Spinal cord (tissue), 10 donors: ENCODE data around the gene RNF8. TPM values are rescaled to one million over a fixed set of nuclear protein-coding genes. Genes with fewer than 3 reads are reported as not detected.
"Not testable (repeated sequence)": the region's sequence is repeated elsewhere in the genome, so short reads cannot be mapped to it uniquely, and the experiment has no call there.

Experiments
- DNase-seq, 6 donors: peaks; one replicate each; pipeline versions ENCODE4 v3.0.0 to v3.0.0-alpha.2; 2013 to 2015; ENCODE audit warnings: low spot score in 6 of 6, low read depth in 4 of 6
- H3K27ac ChIP-seq: one replicate; pipeline ENCODE4 v1.5.1; 2013; ENCODE audit warnings: low read depth, low read length, control low read depth
- H3K27me3 ChIP-seq: one replicate; pipeline ENCODE4 v1.6.1; 2013; ENCODE audit warnings: low read length; ENCODE audit not compliant: control insufficient read depth, insufficient read depth
- H3K36me3 ChIP-seq: one replicate; pipeline ENCODE4 v1.6.1; 2013; ENCODE audit warnings: low read length; ENCODE audit not compliant: control insufficient read depth, insufficient read depth
- H3K4me1 ChIP-seq: one replicate; pipeline ENCODE4 v1.6.1; 2013; ENCODE audit warnings: low read length; ENCODE audit not compliant: control insufficient read depth, insufficient read depth
- H3K4me3 ChIP-seq: one replicate; pipeline ENCODE4 v1.5.1; 2013; ENCODE audit warnings: low read depth, low read length, control low read depth
- H3K9me3 ChIP-seq: one replicate; pipeline ENCODE4 v1.6.1; 2013; ENCODE audit warnings: low read length; ENCODE audit not compliant: control insufficient read depth, insufficient read depth
- WGBS: methylation state at CpG from one replicate; pipeline ENCODE4 v1.1.5; 2013; ENCODE audit warnings: missing lambda C conversion rate; ENCODE audit not compliant: insufficient coverage; 5-methylcytosine and 5-hydroxymethylcytosine counted together
- polyA plus RNA-seq, 2 donors: library from polyadenylated mRNA; unstranded; fragments of 120-200 nt; gene quantifications; one replicate each; pipeline ENCODE4 v1.2.1, GENCODE V29; 2013; ENCODE audit not compliant: insufficient read length in 2 of 2
- total RNA-seq, 2 donors: library from RNA; depleted of rRNA in 1 of 2; stranded (reverse); fragments of 120-200 nt in 1 of 2; fragments of >200 nt in 1 of 2; gene quantifications; one replicate each; pipeline versions ENCODE4 v1.2.3 to v1.2.4, GENCODE V29; 2013 to 2014
- donor health status: healthy.

The RNF8 gene
- total and polyA plus RNA-seq, 4 donors, result 22.8 to 31.0 (median 27.2) TPM

- H3K27me3 ChIP-seq, result no peaks in the 10 kb centered on the region
- no peak for DNase-seq
- peaks cover 22% of the 10 kb centered on the region for H3K36me3 ChIP-seq
- H3K9me3 ChIP-seq, result no peaks in the 10 kb centered on the region
- H3K4me3 ChIP-seq, result no peak overlapping the region
- no peak overlapping the region for H3K27ac ChIP-seq
- peaks cover 22% of the 10 kb centered on the region for H3K4me1 ChIP-seq
Observed at GRCh38 chr6:37321101-37321500, 32.7 kb upstream of the RNF8 start.

GRCh38 chr6:37321516-37322415 lies 32.0 kb upstream of the RNF8 start:
- Histone ChIP-seq H3K4me3 (no peak overlapping the region), H3K9me3 (no peaks in the 10 kb centered on the region), H3K4me1 (peaks cover 15% of the 10 kb centered on the region), H3K27ac (no peak overlapping the region), H3K27me3 (no peaks in the 10 kb centered on the region), H3K36me3 (peaks cover 15% of the 10 kb centered on the region)
- 75% methylated on average over 6 of the region's 8 CpGs for WGBS
- no peak for DNase-seq

GRCh38 chr6:37323580-37323979 lies 30.2 kb upstream of the RNF8 start:
- 15% methylated on average over 3 of the region's 3 CpGs for WGBS
- Histone ChIP-seq H3K27ac (no peak overlapping the region), H3K4me3 (no peak overlapping the region), H3K9me3 (no peaks in the 10 kb centered on the region), H3K27me3 (no peaks in the 10 kb centered on the region), H3K36me3 (peaks cover 8% of the 10 kb centered on the region), H3K4me1 (peaks cover 15% of the 10 kb centered on the region)
- peak in 2 of 6 donors; percentile 80 to 83 for DNase-seq

GRCh38 chr6:37324131-37325033 lies 29.4 kb upstream of the RNF8 start:
- Histone ChIP-seq H3K4me3 (no peak overlapping the region), H3K4me1 (peaks cover 15% of the 10 kb centered on the region), H3K27ac (no peak overlapping the region), H3K36me3 (peaks cover 8% of the 10 kb centered on the region), H3K9me3 (no peaks in the 10 kb centered on the region), H3K27me3 (no peaks in the 10 kb centered on the region)
- WGBS, result 60% methylated on average over 1 of the region's 4 CpGs
- DNase-seq, result no peak

- peaks cover 18% of the 10 kb centered on the region for H3K36me3 ChIP-seq
- not testable (repeated sequence) for DNase-seq, H3K27ac ChIP-seq, H3K4me3 ChIP-seq, H3K4me1 ChIP-seq, H3K27me3 ChIP-seq, H3K9me3 ChIP-seq
- WGBS, result 100% methylated on average over 7 of the region's 10 CpGs
Observed at GRCh38 chr6:37330345-37330744, 23.4 kb upstream of the RNF8 start.

- no peaks in the 10 kb centered on the region for H3K9me3 ChIP-seq
- no peaks in the 10 kb centered on the region for H3K27me3 ChIP-seq
- peaks cover 18% of the 10 kb centered on the region for H3K36me3 ChIP-seq
- DNase-seq, result no peak
- H3K27ac ChIP-seq, result no peak overlapping the region
- no peak overlapping the region for H3K4me3 ChIP-seq
- no peaks in the 10 kb centered on the region for H3K4me1 ChIP-seq
- WGBS, result 97% methylated on average over 11 of the region's 13 CpGs
Observed at GRCh38 chr6:37331047-37331446, 22.7 kb upstream of the RNF8 start.

GRCh38 chr6:37332894-37333293 lies 20.9 kb upstream of the RNF8 start:
- WGBS, result no CpG with 5 or more reads among the region's 1 CpG

GRCh38 chr6:37334047-37334446 lies 19.7 kb upstream of the RNF8 start:
- H3K27ac ChIP-seq, result no peak overlapping the region
- peaks cover 18% of the 10 kb centered on the region for H3K36me3 ChIP-seq
- no peak overlapping the region for H3K4me3 ChIP-seq
- no peaks in the 10 kb centered on the region for H3K9me3 ChIP-seq
- H3K27me3 ChIP-seq, result no peaks in the 10 kb centered on the region
- no peaks in the 10 kb centered on the region for H3K4me1 ChIP-seq
- no peak for DNase-seq

More at GRCh38 chr6:37332894-37333293, 20.9 kb upstream of the RNF8 start:
- Histone ChIP-seq H3K27me3 (no peaks in the 10 kb centered on the region), H3K4me1 (no peaks in the 10 kb centered on the region), H3K4me3 (no peak overlapping the region), H3K27ac (no peak overlapping the region), H3K9me3 (no peaks in the 10 kb centered on the region), H3K36me3 (peaks cover 18% of the 10 kb centered on the region)
- DNase-seq, result no peak

- H3K9me3 ChIP-seq, H3K36me3 ChIP-seq, DNase-seq, H3K4me3 ChIP-seq, H3K27ac ChIP-seq, H3K4me1 ChIP-seq, H3K27me3 ChIP-seq: not testable (repeated sequence)
- WGBS, result 100% methylated on average over 1 of the region's 3 CpGs
Observed at GRCh38 chr6:37338317-37338716, 15.5 kb upstream of the RNF8 start.
